ENCODE data around the gene MAPK12. TPM values are rescaled to one million over a fixed set of nuclear protein-coding genes. Genes with fewer than 3 reads are reported as not detected.

Gene MAPK12
- total and polyA plus RNA-seq, 2 donors (not counting 3 experiments of a cell fraction or from before 2014, with no cell fraction given): 72.3 to 86.8 TPM

DNA sequence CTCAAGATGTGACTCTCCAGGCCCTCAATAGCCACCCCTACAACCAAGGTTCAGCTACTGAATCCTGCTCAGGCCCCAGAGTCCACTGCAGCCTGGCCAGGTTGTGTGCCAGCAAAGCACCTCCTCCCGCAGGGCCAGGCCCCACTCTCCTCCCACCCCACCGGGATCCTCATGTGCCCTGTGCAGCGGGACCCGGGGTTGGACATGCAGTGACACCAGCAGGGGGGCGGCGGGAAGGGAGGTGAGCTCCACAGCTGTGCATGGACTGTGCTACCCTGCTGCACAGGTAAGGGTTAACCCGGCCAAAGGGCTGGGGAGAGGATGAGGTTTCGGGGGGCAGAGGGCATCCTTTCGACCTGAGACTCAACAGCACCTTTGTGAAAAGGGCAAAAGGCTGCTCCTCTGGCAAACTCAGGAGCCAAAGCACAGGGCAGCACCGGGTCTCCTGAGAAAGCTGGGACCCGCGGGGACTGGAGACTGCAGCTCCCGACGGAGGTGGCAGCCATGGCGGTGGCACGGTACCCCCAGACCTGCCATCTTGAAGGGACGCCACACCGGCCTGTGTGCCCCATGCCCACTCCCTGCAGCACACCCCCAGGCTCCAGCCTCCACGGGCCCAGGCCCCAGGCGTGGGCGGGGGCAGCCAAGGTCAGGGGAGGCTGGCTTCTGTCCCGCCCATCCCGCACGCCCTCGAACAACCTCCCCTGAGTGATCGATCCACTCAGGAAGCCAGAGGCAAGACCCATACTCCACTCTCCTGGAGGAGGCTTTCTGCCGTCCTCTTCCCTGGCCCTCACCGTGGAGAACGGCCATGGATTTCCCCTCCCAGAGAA is 35.4 kb upstream of the MAPK12 start:
- TF ChIP-seq GATA2 (IDR thresholded peaks at IDR 0.05; ENCODE audit: insufficient read depth, insufficient read length, low read depth, low read length) (no peak), JUN (IDR thresholded peaks at IDR 0.05; ENCODE audit: borderline replicate concordance, insufficient read depth, insufficient read length, low read depth) (no peak), FOS (IDR thresholded peaks at IDR 0.05; ENCODE audit: borderline replicate concordance, insufficient read depth, low read length) (no peak), POLR2AphosphoS5 (IDR thresholded peaks at IDR 0.05; ENCODE audit: insufficient read depth, low read depth, low read length) (no peak), EZH2 (IDR thresholded peaks at IDR 0.05; ENCODE audit: borderline replicate concordance, low read depth, low read length, severe bottlenecking) (no peak), POLR2A (IDR thresholded peaks at IDR 0.05; ENCODE audit: low read depth, low read length) (no peak), MYC (IDR thresholded peaks at IDR 0.05; ENCODE audit: low read depth, low read length) (no peak)
- TF ChIP-seq, protein P1, sequence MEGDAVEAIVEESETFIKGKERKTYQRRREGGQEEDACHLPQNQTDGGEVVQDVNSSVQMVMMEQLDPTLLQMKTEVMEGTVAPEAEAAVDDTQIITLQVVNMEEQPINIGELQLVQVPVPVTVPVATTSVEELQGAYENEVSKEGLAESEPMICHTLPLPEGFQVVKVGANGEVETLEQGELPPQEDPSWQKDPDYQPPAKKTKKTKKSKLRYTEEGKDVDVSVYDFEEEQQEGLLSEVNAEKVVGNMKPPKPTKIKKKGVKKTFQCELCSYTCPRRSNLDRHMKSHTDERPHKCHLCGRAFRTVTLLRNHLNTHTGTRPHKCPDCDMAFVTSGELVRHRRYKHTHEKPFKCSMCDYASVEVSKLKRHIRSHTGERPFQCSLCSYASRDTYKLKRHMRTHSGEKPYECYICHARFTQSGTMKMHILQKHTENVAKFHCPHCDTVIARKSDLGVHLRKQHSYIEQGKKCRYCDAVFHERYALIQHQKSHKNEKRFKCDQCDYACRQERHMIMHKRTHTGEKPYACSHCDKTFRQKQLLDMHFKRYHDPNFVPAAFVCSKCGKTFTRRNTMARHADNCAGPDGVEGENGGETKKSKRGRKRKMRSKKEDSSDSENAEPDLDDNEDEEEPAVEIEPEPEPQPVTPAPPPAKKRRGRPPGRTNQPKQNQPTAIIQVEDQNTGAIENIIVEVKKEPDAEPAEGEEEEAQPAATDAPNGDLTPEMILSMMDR (IDR thresholded peaks at IDR 0.05; ENCODE audit: extremely low read depth in 1 of 2, insufficient read depth in 1 of 2, low read depth in 1 of 2, low read length in 2 of 2): no peak
- TF ChIP-seq, protein P2, sequence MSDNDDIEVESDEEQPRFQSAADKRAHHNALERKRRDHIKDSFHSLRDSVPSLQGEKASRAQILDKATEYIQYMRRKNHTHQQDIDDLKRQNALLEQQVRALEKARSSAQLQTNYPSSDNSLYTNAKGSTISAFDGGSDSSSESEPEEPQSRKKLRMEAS (IDR thresholded peaks at IDR 0.05; ENCODE audit: insufficient read depth, insufficient read length): no peak
- H3K27ac ChIP-seq (ENCODE audit: insufficient read depth, low read depth, low read length): no peak overlapping the region
- FAIRE-seq (no peak), DNase-seq (ENCODE audit: low read depth, low spot score) (no peak)
- H2AFZ ChIP-seq (ENCODE audit: low read depth, low read length): no peak overlapping the region
- no peaks in the 10 kb centered on the region for H4K20me1 ChIP-seq (replicated peaks; ENCODE audit: control insufficient read depth, extremely low read depth, insufficient read depth, low read length)
- peaks cover 28% of the 10 kb centered on the region for H3K4me1 ChIP-seq (ENCODE audit: control insufficient read depth, extremely low read depth, insufficient read depth, low read length)
- no peak overlapping the region for H3K4me3 ChIP-seq (replicated peaks in 1 of 3; ENCODE audit: insufficient read depth in 1 of 3, low read depth in 1 of 3, low read length in 3 of 3)
- ChIA-PET POLR2A (interaction anchor here (0.7 to 0.8 kb wide), 2 partner anchors 9 to 38 kb away, joined by 7 to 8 read pairs; no protein-coding TSS in a partner anchor), CTCF (interaction anchor here (0.6 to 1.0 kb wide), 3 partner anchors 15 to 44 kb away, joined by 3 to 4 read pairs (median 3); no protein-coding TSS in a partner anchor)
- no peaks in the 10 kb centered on the region for H3K27me3 ChIP-seq (ENCODE audit: control insufficient read depth in 2 of 2, insufficient read depth in 2 of 2, low read length in 2 of 2)
- dilution Hi-C loops (cut with MboI; ENCODE audit: extremely low pct_ligation_motif_present, low sequenced_read_pairs): no loop called here
- H3K79me2 ChIP-seq (ENCODE audit: control insufficient read depth, insufficient read depth, low read length): peaks cover 82% of the 10 kb centered on the region
- intact Hi-C loops (cut with micrococcal nuclease): no loop called here
- no peak overlapping the region for H3K4me2 ChIP-seq (ENCODE audit: insufficient read depth, low read length)
- H3K36me3 ChIP-seq (ENCODE audit: control insufficient read depth in 2 of 2, extremely low read depth in 1 of 2, insufficient read depth in 2 of 2, low read length in 2 of 2): peaks cover 0 to 3% of the 10 kb centered on the region in 2 experiments
- H3K9me3 ChIP-seq (replicated peaks; ENCODE audit: control insufficient read depth, insufficient read depth, low read length): no peaks in the 10 kb centered on the region
- no peak overlapping the region for H3K9ac ChIP-seq (replicated peaks; ENCODE audit: extremely low read depth, insufficient read depth, low read length)
- BruUV-seq (replicated peaks): no TSS peak
- no peaks in the 10 kb centered on the region for H3K9me1 ChIP-seq (replicated peaks; ENCODE audit: control insufficient read depth, extremely low read depth, insufficient read depth, low read length)

All from endothelial cell of umbilical vein (primary cell).